Smooth muscle cell (in vitro differentiated cells): Measurements from ENCODE around the gene CPLX1. TPM values are rescaled to one million over a fixed set of nuclear protein-coding genes. Genes with fewer than 3 reads are reported as not detected.

Experiments
- DNase-seq: peaks from one replicate; lab custom pipeline; 2025; ENCODE audit not compliant: unreplicated experiment; lab: John Stamatoyannopoulos, UW
- H2AFZ ChIP-seq: fragments of 200-600 bp; sonication (generic); 2 replicates; pipeline ENCODE4 v1.6.0; 2016; ENCODE audit warnings: antibody characterized with exemption, low read depth, mild to moderate bottlenecking
- H3F3A ChIP-seq: fragments of 200-600 bp; sonication (generic); 2 replicates; pipeline ENCODE4 v1.6.0; 2017; ENCODE audit warnings: antibody characterized with exemption, low read depth
- H3K27ac ChIP-seq: fragments of 200-600 bp; sonication (generic); 2 replicates; pipeline ENCODE4 v1.5.1; 2016; ENCODE audit warnings: low read depth, mild to moderate bottlenecking
- H3K27me3 ChIP-seq: fragments of 200-600 bp; sonication (generic); 2 replicates; pipeline ENCODE4 v1.6.1; 2016; ENCODE audit warnings: low read depth, mild to moderate bottlenecking
- H3K36me3 ChIP-seq: fragments of 200-600 bp; sonication (generic); 2 replicates; pipeline ENCODE4 v1.5.1; 2016; ENCODE audit warnings: low read depth
- H3K4me1 ChIP-seq: fragments of 200-600 bp; sonication (generic); 2 replicates; pipeline ENCODE4 v1.5.1; 2016; ENCODE audit warnings: low read depth
- H3K4me2 ChIP-seq: fragments of 200-600 bp; sonication (generic); 2 replicates; pipeline ENCODE4 v1.6.0; 2016; ENCODE audit warnings: mild to moderate bottlenecking
- H3K4me3 ChIP-seq: fragments of 200-600 bp; sonication (generic); 2 replicates; pipeline ENCODE4 v1.5.1; 2016; ENCODE audit warnings: mild to moderate bottlenecking
- H3K79me2 ChIP-seq: fragments of 200-600 bp; sonication (generic); 2 replicates; pipeline ENCODE4 v1.6.0; 2016; ENCODE audit warnings: low read depth, mild to moderate bottlenecking
- H3K9ac ChIP-seq: fragments of 200-600 bp; sonication (generic); 2 replicates; pipeline ENCODE4 v1.6.0; 2016; ENCODE audit warnings: low read depth
- H3K9me3 ChIP-seq: fragments of 200-600 bp; sonication (generic); replicated peaks from 2 replicates; pipeline ENCODE4 v1.5.1; 2016; ENCODE audit warnings: low read depth
- H4K20me1 ChIP-seq: fragments of 200-600 bp; sonication (generic); 2 replicates; pipeline ENCODE4 v1.6.0; 2016; ENCODE audit warnings: low read depth
- WGBS: methylation state at CpG from one replicate; pipeline ENCODE4 v1.1.7; 2016; ENCODE audit warnings: low lambda C conversion rate; 5-methylcytosine and 5-hydroxymethylcytosine counted together
- polyA plus RNA-seq: library from polyadenylated mRNA; unstranded; fragments of >200 nt; fragmentation: Nextera tagmentation; extraction: Ambion mirVana; gene quantifications from 2 replicates; pipeline ENCODE4 v1.2.1, GENCODE V29; 2016
- total RNA-seq: library from RNA; depleted of rRNA; stranded (reverse); fragments of >200 nt; gene quantifications from 2 replicates; pipeline ENCODE4 v1.2.3, GENCODE V29; 2014
- TF ChIP-seq, protein P1 (sequence below): fragments of 200-600 bp; sonication (generic); IDR thresholded peaks from 2 replicates; pipeline ENCODE4 v1.5.1; 2017; ENCODE audit warnings: borderline replicate concordance, mild to moderate bottlenecking, antibody characterized with exemption; ENCODE audit not compliant: insufficient read depth, poor library complexity, severe bottlenecking

The CPLX1 gene
- total and polyA plus RNA-seq, 2 experiments from 2014 or later, result not detected

DNA sequence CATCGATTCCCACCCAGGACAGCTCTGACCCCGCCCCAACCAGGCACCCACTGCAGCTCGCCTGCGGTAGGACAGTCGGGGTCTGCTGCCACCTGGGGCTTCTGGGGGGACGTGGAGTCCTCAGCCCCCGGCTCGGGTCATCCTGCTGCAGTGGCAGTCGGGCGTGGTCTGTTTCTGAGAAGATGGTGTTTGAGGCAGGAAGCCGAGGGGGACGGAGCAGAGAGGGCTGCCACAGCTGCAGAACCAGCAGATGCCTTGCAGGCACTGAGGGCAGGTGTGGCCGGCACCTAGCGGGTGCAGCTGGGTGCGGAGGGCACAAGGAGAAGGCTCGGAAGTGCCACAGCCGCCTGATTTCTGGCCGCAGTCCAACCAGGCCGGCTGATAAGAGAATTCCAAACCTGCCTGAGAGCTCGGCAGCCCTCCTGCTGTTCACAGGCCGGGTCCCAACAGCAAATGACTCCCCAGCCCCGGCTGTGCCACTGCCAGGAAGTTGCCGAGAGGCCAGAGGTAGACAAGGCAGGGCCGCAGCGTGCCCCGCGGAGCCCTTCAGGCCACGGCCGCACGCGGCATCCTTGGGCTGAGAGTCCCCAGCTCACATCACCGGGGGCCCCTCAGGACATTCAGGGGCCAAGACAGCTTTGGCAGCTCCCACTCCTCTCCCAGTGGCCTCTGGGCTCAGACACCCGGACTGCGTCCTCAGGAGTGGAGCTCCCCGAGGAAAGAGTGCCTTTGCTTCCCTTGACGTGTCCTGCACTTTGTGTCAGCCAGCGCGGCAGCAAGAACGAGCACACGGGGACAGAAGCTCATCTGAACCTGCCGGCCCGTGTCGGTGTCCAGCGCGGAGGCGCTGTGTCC lies 9.4 kb upstream of the CPLX1 start:
- H2AFZ ChIP-seq, result no peak overlapping the region
- no peak overlapping the region for H3K4me3 ChIP-seq
- H3K79me2 ChIP-seq, result no peaks in the 10 kb centered on the region
- TF ChIP-seq, protein P1, sequence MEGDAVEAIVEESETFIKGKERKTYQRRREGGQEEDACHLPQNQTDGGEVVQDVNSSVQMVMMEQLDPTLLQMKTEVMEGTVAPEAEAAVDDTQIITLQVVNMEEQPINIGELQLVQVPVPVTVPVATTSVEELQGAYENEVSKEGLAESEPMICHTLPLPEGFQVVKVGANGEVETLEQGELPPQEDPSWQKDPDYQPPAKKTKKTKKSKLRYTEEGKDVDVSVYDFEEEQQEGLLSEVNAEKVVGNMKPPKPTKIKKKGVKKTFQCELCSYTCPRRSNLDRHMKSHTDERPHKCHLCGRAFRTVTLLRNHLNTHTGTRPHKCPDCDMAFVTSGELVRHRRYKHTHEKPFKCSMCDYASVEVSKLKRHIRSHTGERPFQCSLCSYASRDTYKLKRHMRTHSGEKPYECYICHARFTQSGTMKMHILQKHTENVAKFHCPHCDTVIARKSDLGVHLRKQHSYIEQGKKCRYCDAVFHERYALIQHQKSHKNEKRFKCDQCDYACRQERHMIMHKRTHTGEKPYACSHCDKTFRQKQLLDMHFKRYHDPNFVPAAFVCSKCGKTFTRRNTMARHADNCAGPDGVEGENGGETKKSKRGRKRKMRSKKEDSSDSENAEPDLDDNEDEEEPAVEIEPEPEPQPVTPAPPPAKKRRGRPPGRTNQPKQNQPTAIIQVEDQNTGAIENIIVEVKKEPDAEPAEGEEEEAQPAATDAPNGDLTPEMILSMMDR, result no peak
- no peak overlapping the region for H3K4me2 ChIP-seq
- no peaks in the 10 kb centered on the region for H3F3A ChIP-seq
- WGBS, result 96% methylated on average over 44 of the region's 46 CpGs
- H3K9ac ChIP-seq, result no peak overlapping the region
- no peaks in the 10 kb centered on the region for H4K20me1 ChIP-seq
- H3K36me3 ChIP-seq, result no peaks in the 10 kb centered on the region
- no peaks in the 10 kb centered on the region for H3K27me3 ChIP-seq
- H3K27ac ChIP-seq, result no peak overlapping the region
- H3K9me3 ChIP-seq, result no peaks in the 10 kb centered on the region
- no peak for DNase-seq
- no peaks in the 10 kb centered on the region for H3K4me1 ChIP-seq

DNA sequence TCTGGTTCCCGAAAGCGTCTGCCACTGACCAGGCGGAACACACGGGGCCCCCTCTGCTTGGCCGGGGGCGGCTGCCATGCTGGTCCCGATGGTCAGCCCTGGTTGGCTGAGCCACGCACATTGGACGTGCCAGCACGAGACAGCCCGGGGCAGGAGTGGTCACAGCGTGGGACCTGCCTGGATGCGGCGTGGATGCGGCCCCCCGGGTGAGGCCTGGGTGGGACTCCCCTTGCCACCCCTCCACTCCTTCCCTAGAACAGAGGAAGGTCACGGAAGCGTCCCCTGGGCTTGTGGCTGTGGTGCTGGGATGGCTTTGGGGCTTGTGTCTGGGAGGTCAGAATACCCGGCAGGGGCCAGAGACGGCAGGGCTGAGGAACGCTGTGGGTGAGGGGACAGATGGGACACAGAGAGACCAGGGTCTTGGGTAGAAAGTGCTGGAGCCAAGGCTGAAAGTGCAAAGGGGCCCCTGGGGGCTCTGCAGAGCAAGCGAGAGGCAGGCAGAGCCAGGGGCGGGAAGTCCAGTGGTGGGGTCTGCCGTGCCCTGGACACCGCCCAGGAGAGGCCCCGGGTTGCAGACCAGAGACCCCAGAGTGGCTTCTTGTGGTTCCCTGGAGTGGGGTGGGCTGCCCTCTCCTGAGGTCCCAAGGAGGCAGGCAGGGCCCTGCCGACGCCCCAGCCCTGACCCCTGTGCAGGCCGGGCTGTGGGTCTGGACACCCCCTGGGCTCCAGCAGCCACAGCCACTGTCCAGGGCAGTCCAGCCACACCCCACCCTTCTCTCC lies 8.6 kb upstream of the CPLX1 start:
- Histone ChIP-seq H3K4me1 (no peaks in the 10 kb centered on the region), H4K20me1 (no peaks in the 10 kb centered on the region), H3K27me3 (peaks cover 4% of the 10 kb centered on the region), H3K27ac (no peak overlapping the region), H3K4me2 (no peak overlapping the region), H2AFZ (no peak overlapping the region), H3K79me2 (no peaks in the 10 kb centered on the region), H3K9ac (no peak overlapping the region), H3K9me3 (no peaks in the 10 kb centered on the region), H3K4me3 (no peak overlapping the region), H3F3A (no peaks in the 10 kb centered on the region), H3K36me3 (no peaks in the 10 kb centered on the region)
- WGBS, result 90% methylated on average over 29 of the region's 29 CpGs
- TF ChIP-seq, protein P1, result no peak
- no peak for DNase-seq

DNA sequence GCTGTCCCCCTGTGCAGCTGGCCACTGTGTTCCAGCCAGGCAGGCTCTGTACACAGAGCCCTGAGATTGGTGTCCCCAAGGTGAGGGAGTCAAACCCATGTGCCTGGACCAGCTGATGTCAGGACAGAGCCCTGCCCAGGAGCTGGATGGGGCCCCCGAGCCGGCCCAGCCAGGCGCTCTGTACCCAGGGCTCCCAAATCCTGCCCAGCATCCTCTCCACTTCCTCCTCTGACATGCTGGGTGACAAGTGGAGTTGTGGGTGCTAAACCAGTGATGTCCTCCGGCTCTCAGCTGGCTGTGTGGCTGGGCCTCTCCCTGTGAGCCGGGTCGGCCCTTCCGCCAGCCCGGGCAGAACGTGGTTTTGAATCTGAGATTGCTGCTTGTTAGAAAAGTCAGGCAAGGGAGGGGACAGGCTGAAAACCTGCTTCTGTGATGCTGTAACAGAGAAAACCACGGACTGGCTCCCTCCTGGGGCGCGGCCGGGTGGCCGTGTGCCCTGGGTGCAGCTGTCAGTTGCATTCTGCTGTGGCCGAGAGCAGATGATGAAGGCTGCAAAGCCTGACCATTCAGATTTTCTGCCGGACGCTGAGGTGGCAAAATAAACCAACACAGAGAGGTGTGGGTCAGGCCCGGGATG lies 7.9 kb upstream of the CPLX1 start:
- Histone ChIP-seq H3K27me3 (peaks cover 11% of the 10 kb centered on the region), H3K79me2 (no peaks in the 10 kb centered on the region), H3K4me3 (no peak overlapping the region), H3K27ac (no peak overlapping the region), H3F3A (no peaks in the 10 kb centered on the region), H3K4me1 (no peaks in the 10 kb centered on the region), H2AFZ (no peak overlapping the region), H3K9me3 (no peaks in the 10 kb centered on the region), H3K9ac (no peak overlapping the region), H3K36me3 (no peaks in the 10 kb centered on the region), H4K20me1 (no peaks in the 10 kb centered on the region), H3K4me2 (no peak overlapping the region)
- TF ChIP-seq, protein P1, result no peak
- 91% methylated on average over 18 of the region's 18 CpGs for WGBS
- DNase-seq, result no peak
